ENCODE results near the gene POLR3C. TPM values are rescaled to one million over a fixed set of nuclear protein-coding genes. Genes with fewer than 3 reads are reported as not detected.

The POLR3C gene
- total RNA-seq, 1 donor = 29.9 TPM

Other genes with a start within 250 kb of the POLR3C start
- 43.8 TPM for gene GPR89A, start 216.2 kb upstream of the POLR3C start, total RNA-seq
- 0.10 TPM for gene PDZK1, start 116.8 kb upstream of the POLR3C start, total RNA-seq
- gene CD160, start 104.7 kb upstream of the POLR3C start, total RNA-seq = 9.0 TPM
- 16.4 TPM for gene RNF115, start 105 bp upstream of the POLR3C start, total RNA-seq
- 1.2 TPM for gene NUDT17, start 21.4 kb downstream of the POLR3C start, total RNA-seq
- gene PIAS3, start 34.9 kb downstream of the POLR3C start, total RNA-seq = 8.0 TPM
- not detected for gene ANKRD35, start 61.7 kb downstream of the POLR3C start, total RNA-seq
- 0.21 TPM for gene ITGA10, start 85.8 kb downstream of the POLR3C start, total RNA-seq
- gene PEX11B, start 94.5 kb downstream of the POLR3C start, total RNA-seq = 6.1 TPM
- gene RBM8A, start 103.3 kb downstream of the POLR3C start, total RNA-seq = 98.2 TPM
- gene LIX1L, start 133.8 kb downstream of the POLR3C start, total RNA-seq = 15.1 TPM
- 0.42 TPM for gene ANKRD34A, start 140.4 kb downstream of the POLR3C start, total RNA-seq
- gene POLR3GL, start 140.5 kb downstream of the POLR3C start, total RNA-seq = 12.7 TPM
- 2,317 TPM for gene TXNIP, start 172.4 kb downstream of the POLR3C start, total RNA-seq
- not detected for gene HJV, start 197.5 kb downstream of the POLR3C start, total RNA-seq